ENCODE measurements around the gene DNAJC16. TPM values are rescaled to one million over a fixed set of nuclear protein-coding genes. Genes with fewer than 3 reads are reported as not detected.

The DNAJC16 gene
- total and polyA plus RNA-seq, 9 of the 15 experiments (the other 6 are each of a cell fraction or from before 2014, with no cell fraction given) = 6.9 to 16.8 (median 12.8) TPM

DNA sequence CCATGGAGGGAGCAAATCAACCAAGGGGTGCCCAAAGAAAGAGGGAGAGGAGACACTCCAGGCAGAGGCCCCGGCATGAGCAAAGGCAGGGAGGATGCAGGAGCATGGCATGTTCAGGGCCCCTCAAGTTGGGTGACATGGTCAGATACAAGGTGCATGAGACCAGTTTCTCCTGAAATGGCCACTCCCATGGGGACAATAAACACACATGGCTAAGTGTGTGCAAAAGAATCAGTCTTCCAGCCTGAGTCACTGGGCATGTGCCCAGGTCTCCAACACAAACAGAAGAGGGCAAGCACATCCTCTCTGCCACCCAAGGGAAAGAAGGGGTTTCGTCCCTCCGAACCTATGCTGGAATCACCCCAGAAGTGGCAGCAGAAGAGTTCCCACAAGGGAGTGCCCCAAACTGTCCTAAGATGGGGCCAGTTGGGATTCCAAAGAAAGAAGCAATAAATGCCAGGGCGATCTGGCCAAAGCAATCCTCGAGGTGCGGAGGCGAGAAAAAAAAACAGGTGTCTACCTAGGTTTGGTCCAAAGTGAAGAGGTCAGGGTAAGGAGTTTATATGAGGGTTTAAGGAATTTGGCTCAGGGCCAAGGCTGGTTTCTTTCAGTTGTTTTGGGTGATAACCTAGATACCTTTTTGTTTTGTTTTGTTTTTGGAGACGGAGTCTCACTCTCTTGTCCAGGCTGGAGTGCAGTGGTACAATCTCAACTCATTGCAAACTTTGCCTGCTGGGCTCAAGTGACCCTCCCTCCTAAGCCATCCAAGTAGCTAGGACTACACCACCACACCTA lies 15.8 kb upstream of the DNAJC16 start:
- no peak for FAIRE-seq
- Histone ChIP-seq H4K20me1 (replicated peaks; ENCODE audit: control insufficient read depth, insufficient read depth, low read length) (no peaks in the 10 kb centered on the region; the same call in 1 of the 2 replicates), H3K27me3 (ENCODE audit: control insufficient read depth in 2 of 2, insufficient read depth in 2 of 2, low read length in 2 of 2) (no peaks in the 10 kb centered on the region), H2AFZ (ENCODE audit: low read depth, low read length) (no peak overlapping the region), H3K4me2 (ENCODE audit: insufficient read depth, low read length) (no peak overlapping the region), H3K9me1 (ENCODE audit: control insufficient read depth, insufficient read depth, low read length) (no peaks in the 10 kb centered on the region), H3K4me1 (replicated peaks in 1 of 2; ENCODE audit: control insufficient read depth in 2 of 2, insufficient read depth in 2 of 2, low read length in 2 of 2) (peaks cover 12 to 19% of the 10 kb centered on the region in 2 experiments), H3K4me3 (no peak overlapping the region), H3K9me3 (replicated peaks; ENCODE audit: control insufficient read depth, insufficient read depth, low read depth, low read length) (no peaks in the 10 kb centered on the region), H3K27ac (ENCODE audit: extremely low read depth, low read depth, low read length) (no peak overlapping the region), H3K36me3 (ENCODE audit: control insufficient read depth, insufficient read depth, low read length) (peaks cover 52% of the 10 kb centered on the region; the same call in 2 of the 3 replicates), H3K79me2 (ENCODE audit: control insufficient read depth, insufficient read depth, low read length) (peaks cover 17% of the 10 kb centered on the region; the same call in 2 of the 3 replicates), H3K9ac (ENCODE audit: insufficient read depth in 1 of 2, low read depth in 2 of 2, low read length in 2 of 2) (no peak overlapping the region)
- in situ Hi-C loops (cut with MboI) (no loop called here), intact Hi-C loops (cut with micrococcal nuclease) (no loop called here)
- no peak for ATAC-seq
- BruUV-seq (replicated peaks) = no TSS peak
- CTCF ChIA-PET (ENCODE audit: low intra/inter-chr PET ratio) = no interaction called here
- 85% methylated on average over 8 of the region's 8 CpGs for WGBS (ENCODE audit: insufficient coverage, low coverage, missing lambda C conversion rate)
- DNase-seq (ENCODE audit: extremely low read depth in 1 of 4, low spot score in 3 of 4) = no peak
- POLR2A ChIA-PET = interaction anchor here (0.7 kb wide), 1 partner anchor 516 kb away, joined by 3 read pairs; no protein-coding TSS in a partner anchor
- TF ChIP-seq MLX (CRISPR knock-in tag; conservative IDR thresholded peaks at IDR 0.05) (no peak), NFIX (CRISPR knock-in tag; IDR thresholded peaks at IDR 0.05; ENCODE audit: low read depth) (peak; percentile 55), MGA (IDR thresholded peaks at IDR 0.05) (no peak), ZC3H4 (CRISPR knock-in tag; IDR thresholded peaks at IDR 0.05; ENCODE audit: borderline replicate concordance) (no peak), PREB (CRISPR knock-in tag; IDR thresholded peaks at IDR 0.05) (no peak), NFE2 (IDR thresholded peaks at IDR 0.05; ENCODE audit: low read depth) (no peak), ZNF436 (CRISPR knock-in tag; IDR thresholded peaks at IDR 0.05) (no peak), NFRKB (IDR thresholded peaks at IDR 0.05; ENCODE audit: low read depth) (no peak)

Data from K562 (cell line).